ENCODE measurements around the gene REEP3.

DNA sequence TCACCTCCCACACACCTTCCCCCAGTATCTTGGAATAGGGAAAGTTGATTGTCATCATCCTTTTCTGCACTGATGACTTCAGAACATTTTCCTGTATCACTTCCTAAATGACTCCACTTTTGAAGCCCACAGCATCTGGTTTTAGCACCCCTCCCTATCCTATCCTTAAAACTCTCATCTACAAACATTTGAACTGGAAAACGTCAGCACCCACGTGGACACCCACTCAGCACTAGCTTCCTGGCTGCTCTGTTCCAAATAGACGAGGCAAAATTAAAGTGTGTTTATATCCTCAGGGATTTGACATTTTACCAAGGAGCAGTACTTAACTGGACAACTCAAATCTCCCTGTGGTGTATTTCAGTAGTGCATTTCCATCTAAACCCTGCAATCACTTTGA, 73.9 kb downstream of the REEP3 start:
- TF ChIP-seq EP300 (conservative IDR thresholded peaks at IDR 0.05; ENCODE audit: poor library complexity, severe bottlenecking) = no peak
- TF ChIP-seq, protein P1, sequence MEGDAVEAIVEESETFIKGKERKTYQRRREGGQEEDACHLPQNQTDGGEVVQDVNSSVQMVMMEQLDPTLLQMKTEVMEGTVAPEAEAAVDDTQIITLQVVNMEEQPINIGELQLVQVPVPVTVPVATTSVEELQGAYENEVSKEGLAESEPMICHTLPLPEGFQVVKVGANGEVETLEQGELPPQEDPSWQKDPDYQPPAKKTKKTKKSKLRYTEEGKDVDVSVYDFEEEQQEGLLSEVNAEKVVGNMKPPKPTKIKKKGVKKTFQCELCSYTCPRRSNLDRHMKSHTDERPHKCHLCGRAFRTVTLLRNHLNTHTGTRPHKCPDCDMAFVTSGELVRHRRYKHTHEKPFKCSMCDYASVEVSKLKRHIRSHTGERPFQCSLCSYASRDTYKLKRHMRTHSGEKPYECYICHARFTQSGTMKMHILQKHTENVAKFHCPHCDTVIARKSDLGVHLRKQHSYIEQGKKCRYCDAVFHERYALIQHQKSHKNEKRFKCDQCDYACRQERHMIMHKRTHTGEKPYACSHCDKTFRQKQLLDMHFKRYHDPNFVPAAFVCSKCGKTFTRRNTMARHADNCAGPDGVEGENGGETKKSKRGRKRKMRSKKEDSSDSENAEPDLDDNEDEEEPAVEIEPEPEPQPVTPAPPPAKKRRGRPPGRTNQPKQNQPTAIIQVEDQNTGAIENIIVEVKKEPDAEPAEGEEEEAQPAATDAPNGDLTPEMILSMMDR (IDR thresholded peaks at IDR 0.05; ENCODE audit: poor library complexity, severe bottlenecking) = no peak
- TF ChIP-seq, protein P2, sequence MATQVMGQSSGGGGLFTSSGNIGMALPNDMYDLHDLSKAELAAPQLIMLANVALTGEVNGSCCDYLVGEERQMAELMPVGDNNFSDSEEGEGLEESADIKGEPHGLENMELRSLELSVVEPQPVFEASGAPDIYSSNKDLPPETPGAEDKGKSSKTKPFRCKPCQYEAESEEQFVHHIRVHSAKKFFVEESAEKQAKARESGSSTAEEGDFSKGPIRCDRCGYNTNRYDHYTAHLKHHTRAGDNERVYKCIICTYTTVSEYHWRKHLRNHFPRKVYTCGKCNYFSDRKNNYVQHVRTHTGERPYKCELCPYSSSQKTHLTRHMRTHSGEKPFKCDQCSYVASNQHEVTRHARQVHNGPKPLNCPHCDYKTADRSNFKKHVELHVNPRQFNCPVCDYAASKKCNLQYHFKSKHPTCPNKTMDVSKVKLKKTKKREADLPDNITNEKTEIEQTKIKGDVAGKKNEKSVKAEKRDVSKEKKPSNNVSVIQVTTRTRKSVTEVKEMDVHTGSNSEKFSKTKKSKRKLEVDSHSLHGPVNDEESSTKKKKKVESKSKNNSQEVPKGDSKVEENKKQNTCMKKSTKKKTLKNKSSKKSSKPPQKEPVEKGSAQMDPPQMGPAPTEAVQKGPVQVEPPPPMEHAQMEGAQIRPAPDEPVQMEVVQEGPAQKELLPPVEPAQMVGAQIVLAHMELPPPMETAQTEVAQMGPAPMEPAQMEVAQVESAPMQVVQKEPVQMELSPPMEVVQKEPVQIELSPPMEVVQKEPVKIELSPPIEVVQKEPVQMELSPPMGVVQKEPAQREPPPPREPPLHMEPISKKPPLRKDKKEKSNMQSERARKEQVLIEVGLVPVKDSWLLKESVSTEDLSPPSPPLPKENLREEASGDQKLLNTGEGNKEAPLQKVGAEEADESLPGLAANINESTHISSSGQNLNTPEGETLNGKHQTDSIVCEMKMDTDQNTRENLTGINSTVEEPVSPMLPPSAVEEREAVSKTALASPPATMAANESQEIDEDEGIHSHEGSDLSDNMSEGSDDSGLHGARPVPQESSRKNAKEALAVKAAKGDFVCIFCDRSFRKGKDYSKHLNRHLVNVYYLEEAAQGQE (IDR thresholded peaks at IDR 0.05; ENCODE audit: borderline replicate concordance) = no peak
